NCI-H1417 treated with DMSO at 0.1 percent for 48 hours (cell line): ENCODE measurements around the gene STRN.
"Not testable (repeated sequence)": the region's sequence is repeated elsewhere in the genome, so short reads cannot be mapped to it uniquely, and the experiment has no call there.

Experiments
- DNase-seq: peaks from one replicate; lab custom pipeline; 2025; lab: John Stamatoyannopoulos, UW

The STRN gene

DNA sequence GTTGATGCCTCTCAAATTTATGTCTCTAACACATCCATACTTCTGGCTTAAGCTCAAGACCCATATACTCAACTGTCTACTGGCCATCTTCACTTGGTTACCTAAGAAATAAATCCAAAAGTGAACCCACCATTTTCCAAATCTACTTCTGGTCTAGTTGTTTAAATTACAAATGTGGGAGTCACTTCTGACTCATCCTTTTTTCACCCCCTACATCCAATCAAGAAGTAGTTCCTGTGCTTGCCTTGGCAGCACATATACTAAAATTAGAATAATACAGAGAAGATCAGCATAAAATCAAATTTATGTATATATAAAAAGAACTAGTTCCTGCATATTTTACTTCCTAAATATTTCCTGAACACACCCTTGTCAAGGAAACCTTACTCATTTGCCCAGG, 53.6 kb downstream of the STRN start:
- DNase-seq = no peak

DNA sequence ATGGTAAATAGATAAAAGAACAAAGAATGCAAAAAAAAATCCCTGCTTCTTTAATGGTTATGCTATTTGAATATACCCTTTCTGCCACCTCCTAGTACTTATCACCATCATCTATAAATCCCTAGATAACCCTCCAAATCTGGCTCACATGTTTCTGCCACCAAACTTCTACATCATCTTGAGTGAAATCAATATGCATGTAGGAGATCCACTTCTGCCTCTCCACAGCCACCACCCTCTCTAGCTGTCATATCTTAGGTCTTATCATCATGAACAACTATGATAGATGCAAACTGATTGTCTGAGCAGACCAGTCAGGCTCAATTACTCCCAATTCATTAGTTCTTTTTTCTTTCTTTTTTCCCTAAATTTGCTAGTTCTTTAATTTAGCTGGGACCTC, 55.3 kb downstream of the STRN start:
- no peak for DNase-seq

DNA sequence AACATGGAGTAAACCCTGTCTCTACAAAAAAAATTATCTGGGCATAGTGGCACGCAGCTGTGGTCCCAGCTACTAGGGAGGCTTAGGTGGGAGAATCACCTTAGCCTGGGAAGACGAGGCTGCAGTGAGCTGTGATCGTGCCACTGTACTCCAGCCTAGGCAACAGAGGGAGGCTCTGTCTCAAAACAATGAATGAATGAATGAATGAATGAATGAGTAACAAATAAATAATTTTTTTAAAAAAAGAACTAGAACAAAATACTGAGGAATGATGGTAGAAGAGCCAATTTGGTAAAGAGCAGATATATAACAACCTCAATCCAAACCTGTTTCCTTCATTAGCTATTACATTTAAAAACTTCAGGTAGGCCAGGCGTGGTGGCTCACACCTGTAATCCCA, 60.1 kb downstream of the STRN start:
- DNase-seq = no peak

DNA sequence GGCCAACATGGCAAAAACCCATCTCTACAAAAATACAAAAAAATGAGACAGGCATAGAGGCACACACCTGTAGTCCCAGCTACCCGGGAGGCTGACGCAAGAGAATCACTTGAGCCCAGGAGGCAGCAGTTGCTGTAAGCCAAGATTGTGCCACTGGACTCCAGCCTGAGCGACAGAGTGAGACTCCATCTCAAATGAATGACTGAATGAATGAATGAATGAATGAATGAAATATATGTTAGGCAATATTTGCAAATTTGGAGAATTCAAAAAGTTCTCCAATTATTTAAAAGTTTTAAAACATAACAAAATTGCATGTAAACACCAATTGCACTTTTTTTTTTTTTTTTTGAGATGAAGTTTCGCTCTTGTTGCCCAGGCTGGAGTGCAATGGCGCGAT, 61.7 kb downstream of the STRN start:
- DNase-seq = no peak

DNA sequence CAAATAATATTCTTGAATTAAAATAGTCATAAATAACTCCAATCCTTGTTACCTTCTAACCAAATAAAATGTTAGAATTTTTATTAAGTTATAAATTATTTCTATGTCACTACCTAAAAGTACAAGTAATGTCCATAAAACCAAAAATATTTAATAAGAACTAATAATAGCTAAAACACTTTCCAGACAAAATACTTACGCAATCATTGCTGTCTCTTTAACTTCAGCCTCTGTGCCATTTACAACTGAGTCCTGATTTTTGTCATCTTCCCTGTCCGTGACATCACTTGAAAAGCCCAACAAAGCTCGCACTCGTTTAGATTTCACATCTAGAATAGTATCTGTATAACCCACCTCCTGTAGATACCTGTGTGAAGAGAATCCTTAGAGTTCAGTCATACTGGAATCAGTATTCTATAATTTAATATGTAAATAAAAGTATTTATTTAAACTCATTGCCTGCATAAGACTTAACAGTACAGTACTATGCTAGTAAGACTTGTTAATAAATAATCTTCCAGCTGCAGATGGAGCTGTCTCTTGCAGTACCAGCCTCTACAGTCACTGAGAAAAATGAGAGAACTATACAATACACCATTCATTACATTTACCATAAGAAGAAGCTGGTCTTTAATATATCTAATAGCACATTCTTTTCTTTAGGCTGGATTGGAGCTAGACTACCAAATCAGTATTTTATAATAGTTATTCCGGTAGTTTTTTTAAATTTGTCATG, 63.8 kb downstream of the STRN start:
- DNase-seq = no peak

DNA sequence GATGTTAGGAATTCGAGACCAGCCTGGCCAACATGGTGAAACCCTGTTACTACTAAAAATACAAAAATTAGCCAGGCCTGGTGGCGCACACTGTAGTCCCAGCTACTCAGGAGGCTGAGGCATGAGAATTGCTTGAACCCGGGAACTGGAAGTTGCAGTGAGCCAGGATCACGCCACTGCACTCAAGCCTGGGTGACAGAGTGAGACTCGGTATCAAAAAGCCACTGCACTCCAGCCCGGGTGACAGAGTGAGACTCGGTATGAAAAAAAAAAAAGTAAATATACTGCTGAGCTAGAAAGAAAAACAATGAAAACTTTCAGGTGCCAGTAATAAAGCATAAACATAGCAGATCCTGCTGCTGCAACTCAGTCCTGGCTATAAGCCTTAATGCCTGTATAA, 73.5 kb downstream of the STRN start:
- no peak for DNase-seq

DNA sequence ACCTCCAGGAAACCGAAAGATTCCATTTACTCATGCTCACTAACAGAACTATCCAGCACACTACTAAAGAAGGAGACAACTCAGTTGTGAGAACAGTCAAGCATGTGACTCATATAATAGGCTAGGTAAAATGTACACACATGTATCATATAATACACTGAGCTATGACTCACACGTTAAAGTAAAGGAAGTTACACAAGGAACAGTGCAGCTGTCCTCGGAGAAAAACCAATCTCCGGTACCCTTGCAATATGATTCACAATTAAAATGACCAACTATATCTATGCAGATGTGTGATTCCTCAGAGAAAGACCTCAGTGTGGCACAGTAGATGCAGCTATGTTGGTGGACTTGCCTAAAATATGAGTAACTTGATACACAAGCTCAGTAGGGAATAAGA, 76.5 kb downstream of the STRN start:
- DNase-seq = no peak

DNA sequence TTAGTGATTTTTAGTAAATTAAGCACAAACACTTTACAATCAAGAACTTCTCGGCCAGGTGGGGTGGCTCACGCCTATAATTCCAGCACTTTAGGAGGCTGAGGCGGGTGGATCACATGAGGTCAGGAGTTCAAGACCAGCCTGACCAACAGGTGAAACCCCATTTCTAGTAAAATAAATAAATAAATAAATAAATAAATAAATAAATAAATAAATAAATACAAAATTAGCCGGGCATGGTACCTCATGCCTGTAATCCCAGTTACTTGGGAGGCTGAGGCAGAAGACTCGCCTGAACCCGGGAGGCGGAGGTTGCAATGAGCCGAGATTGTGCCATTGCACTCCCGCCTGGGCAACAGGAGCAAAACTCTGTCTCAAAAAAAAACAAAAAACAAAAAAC, 79.2 kb downstream of the STRN start:
- DNase-seq = not testable (repeated sequence)

DNA sequence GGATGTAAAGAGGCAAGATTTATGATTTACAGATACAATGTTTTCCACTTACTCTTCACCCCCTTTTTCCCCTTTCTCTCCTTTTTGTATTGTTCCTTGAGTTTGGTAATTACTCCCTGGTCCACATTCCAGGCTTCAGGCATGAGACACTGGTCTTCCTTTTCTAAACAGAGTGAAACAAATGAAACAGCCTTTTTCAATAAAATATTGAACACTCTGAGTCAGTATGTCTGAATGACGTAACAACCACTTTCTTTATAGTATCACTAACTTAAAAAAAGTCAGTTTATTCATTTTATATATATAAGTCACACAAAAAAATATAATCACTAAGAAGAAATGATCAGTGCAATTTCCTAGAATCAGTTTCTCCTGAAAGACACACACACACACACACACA, 79.7 kb downstream of the STRN start:
- no peak for DNase-seq

DNA sequence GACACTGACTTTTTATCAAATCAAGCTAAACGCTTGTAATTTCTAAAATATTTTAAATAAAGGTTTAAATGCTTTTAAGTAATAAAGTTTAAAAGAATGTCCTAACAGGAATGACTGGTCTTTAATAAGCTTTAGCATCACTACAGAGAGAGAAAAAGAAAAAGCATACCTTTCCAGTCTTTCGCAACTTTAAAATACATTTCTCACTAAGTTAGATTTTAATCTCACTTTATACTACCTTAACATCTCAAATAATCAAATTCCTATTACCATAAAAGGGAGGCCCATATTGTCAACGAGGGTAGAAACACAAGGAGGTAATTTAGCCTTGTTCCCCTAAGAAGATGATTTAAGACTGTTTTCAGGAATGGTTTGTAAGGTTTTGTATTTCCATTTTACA, 80.7 kb downstream of the STRN start:
- DNase-seq = no peak

DNA sequence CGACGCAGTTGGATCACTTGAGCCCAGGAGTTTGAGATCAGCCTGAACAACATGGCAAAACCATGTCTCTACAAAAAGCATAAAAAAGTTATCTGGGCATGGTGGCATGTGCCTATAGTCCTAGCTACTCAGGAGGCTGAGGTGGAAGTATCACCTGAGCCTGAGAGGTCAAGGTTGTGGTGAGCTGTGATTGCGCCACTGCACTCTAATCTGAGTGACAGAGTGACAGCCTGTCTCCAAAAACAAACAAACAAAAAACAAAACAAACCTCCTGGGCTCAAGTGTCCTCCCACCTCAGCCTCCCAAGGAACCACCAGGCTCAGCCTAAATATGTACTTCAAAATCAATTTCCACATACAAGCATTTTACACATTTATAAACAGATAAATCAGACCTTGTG, 83.8 kb downstream of the STRN start:
- DNase-seq = no peak

DNA sequence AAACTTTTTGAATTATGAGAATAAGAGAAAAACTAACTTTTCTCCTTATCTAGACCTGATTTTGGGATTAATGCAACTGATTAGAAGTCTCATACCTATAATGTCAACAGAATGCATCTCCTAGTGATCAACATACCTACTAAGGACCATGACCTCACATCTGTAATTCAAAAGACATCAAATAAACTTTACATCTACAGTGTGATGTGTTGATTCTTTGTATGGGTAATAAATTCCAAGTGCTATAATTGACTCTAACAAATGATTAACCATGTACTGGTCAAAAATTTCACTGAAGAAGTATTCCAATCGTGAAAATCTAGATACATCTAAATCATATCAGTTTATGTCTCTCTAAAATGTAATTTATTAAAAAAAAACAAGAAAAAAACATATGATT, 84.5 kb downstream of the STRN start:
- DNase-seq = no peak

DNA sequence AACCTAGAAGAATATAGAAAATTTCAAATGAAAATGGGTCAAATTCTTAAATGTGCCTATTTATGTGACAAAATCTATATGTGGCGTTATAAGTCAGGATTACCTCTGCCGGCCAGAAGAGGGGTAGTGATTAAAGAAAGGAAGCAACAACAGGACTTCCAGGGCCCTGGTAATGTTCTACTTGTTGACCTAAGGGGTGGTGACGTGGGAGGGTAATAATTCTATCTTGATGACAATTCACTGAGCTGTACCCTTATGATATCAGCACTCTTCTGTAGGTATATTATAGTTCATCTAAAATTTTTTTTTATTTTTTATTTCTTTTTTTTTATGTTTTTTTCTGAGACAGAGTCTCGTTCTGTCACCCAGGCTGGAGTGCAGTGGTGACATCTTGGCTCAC, 87.9 kb downstream of the STRN start:
- no peak for DNase-seq

DNA sequence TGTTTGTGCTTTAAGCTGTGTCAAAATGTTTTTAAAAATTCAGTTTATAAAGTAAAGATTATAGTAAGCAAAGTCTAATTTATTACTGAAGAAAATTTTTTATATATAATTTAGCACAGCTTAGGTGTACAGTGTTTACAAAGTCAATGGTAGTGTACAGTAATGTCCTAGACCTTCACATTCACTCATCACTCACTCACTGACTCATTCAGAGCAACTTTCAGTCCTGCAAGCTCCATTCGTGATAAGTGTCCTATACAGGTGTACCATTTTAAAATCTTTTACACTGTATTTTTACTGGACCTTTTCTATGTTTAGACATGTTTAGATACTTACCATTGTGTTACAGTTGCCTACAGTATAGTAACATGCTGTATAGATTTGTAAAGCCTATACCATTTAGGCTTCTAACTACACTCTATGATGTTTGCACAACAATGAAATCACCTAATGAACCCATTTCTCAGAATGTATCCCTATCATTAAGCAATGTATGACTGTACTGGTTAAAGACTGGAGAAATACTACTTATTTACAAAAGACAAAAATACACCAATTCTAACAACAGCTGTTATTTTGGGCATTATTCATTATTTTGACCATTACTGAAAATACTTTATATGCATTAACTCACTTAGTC, 95.1 kb downstream of the STRN start:
- no peak for DNase-seq

DNA sequence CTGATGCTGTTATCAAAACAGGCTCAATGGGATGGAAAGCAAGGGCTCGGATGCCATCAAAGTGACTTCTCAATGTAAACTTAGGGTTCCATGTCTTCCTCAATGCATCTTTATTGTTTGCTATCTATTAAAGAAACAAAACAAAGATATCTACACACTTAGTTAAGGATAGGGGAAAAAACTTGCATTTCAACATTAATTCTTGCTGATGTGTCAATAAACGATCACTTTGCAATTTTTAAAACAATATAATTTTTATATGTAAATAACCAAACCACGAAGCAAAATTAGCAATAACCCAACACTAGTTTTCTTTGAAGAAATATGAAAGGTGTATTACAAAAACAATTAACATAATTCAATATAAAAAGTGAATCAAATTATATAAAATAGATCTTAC, 96.7 kb downstream of the STRN start:
- DNase-seq = no peak

DNA sequence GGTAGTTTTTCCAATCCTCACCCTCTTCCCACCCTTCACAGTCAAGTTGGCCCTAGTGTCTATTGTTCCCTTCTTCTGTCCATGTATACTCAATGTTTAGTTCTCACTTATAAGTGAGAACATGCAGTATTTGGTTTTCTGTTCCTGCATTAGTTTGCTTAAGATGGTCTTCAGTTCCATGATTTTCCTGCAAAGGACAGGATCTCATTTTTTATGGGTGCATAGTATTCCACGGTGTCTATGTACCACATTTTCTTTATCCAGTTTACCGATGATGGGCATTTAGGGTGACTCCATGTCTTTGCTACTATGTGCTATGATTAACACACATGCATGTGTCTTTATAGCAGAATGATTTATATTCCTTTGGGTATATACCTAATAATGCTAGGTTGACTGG, 104.4 kb downstream of the STRN start:
- DNase-seq = no peak

DNA sequence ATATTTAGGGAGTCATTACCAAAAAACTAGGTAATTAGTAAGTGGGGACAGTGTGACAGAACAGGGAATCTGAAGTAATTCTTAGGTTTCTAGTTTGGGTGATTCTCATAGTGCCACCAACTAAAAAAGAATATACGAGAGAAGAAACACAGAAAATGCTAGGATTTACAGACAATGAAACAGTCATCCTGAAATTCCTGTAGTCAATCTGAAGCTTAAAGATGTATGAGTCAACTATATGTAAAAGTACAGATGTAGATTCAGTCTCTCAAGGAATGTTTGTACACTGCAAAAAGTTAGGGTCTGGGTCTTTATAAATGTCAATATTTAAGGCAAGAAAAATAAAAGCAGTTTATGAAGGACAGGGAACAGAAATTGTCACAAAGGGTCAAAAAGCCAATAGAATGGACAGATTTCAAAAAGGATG, 107.0 kb downstream of the STRN start:
- DNase-seq = no peak

DNA sequence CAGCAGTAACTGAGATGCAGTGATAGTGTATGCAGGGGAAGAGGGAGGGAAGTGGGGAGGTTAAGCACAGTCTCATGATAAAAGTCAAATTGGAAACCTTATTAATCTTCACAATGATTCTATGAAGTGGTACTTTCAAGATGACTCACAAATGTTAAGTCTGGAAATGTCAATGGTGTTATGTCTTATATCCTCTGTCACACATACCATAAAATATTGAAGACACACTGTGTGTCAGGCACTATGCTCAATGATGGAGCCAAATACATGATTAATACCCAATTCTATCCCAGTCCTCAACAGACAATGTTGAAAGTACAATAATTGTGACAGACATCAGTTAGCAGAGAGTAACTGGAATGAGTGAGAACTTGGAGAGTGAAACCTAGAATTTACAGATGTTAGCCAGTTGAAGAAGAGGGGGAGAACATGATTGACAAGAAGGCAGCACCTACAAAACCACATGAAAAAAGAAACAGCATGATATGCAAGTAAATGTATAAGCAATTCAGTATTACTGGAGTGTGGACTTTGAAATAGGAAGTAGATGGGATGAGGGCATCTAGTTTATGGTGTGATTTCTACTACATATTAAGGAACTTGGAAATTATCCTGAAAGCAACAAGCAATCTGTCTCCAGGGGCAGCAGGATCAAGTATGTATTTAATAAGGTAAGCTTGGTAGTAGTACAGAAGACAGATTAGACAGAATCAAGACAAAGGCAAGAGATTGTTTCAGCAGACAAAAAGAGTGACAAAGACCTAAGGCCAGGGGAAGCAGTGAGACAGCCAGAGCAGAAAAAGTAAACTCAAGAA, 107.6 kb downstream of the STRN start:
- no peak for DNase-seq

DNA sequence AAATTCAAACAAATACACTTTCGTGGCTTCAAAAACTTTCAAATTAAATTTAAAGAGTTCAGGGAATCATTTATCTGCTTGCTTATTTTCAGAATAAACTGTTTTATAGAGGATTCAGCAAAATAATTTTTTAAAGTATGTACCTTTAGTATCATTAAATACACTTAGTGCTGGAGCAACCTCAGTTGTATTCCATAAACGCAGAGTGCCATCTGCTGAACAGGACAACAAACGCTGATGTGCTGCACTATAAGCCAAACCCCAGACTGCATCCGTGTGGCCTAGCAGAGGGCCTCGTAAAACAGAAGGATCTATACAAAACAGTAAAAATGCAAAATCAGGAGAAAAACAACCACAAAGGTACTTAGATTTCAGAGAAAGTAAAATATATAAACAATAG, 108.6 kb downstream of the STRN start:
- DNase-seq = no peak

DNA sequence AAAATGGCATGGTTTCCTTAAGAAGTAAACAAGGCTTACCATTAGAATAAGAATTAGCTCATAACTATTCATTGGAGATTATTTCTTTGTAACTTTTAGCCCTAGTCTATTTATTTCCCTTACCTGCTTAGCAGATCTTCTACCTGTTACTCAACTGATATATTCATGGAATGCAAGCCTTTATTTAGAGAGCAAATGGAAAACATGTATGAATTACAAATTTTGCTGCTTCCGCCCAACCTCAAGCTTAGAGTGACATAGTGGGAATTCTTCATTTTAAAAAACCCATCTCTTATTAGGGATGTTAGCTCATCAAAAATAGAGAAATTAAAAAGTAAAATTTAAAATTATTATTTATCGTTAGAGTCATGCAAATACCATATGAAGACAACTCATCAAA, 110.9 kb downstream of the STRN start:
- no peak for DNase-seq

DNA sequence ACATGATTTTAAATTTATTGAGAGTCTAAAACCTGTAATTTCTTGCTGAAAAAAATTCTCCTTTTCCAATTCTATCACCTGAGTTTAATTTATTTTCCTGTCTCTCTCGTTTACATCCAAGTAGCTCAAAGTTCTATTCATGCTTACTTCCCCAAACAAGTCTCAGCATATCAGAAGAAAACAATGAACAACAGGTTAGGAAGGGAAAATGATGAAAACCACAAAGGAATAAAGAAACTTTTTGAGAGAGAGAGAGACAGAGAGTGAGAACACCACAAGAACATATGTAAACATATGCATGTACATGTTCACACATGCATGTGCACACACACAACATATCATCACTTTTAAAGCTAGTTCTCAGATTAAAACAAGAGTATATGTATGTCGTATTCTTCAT, 112.1 kb downstream of the STRN start:
- no peak for DNase-seq

DNA sequence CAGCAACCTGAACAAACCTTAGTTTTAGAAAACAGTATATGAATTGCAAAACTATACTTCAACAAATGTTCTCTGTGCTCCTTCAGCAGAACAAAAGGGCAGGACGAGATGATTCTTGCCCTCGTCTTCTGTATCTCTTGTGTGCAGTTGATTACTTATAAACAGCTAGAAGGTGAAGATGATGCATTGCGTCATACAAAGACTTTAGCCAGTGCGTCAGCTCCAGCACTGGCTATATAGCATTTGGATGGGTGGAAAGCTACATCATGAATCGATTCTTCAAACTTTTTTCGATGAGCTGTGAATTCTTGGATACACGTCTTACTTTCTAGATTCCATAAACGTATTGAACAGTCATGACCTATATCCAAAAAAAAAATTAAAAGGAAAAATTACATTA, 117.1 kb downstream of the STRN start:
- DNase-seq = no peak

DNA sequence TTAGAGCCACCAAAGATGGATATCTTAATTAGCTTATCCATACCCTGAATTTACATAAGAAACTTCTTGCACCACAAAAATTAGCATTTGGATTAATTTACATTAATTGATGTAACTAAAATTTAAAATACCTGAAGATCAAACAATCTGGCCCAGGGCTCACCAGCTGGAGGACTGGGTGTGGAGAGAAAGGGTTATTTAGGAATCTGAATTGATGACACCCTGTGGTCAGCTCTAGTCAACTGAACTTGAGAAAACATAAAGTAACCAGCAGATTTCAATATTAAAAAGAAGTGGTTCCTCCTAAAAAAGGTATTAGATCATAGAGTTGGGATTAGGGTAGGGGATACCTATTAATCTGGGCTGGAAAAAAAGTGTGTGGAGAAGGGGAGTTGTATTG, 122.5 kb downstream of the STRN start:
- DNase-seq = no peak
